GM18868 (cell line): Measurements from ENCODE around the gene PPP1R14C.

Experiments used
- ATAC-seq: cut with Tn5 transposase; IDR thresholded peaks from one replicate; pipeline ENCODE4 v1.9.1; 2021; ENCODE audit warnings: mild to moderate bottlenecking, moderate library complexity; ENCODE audit not compliant: unreplicated experiment

The PPP1R14C gene

DNA sequence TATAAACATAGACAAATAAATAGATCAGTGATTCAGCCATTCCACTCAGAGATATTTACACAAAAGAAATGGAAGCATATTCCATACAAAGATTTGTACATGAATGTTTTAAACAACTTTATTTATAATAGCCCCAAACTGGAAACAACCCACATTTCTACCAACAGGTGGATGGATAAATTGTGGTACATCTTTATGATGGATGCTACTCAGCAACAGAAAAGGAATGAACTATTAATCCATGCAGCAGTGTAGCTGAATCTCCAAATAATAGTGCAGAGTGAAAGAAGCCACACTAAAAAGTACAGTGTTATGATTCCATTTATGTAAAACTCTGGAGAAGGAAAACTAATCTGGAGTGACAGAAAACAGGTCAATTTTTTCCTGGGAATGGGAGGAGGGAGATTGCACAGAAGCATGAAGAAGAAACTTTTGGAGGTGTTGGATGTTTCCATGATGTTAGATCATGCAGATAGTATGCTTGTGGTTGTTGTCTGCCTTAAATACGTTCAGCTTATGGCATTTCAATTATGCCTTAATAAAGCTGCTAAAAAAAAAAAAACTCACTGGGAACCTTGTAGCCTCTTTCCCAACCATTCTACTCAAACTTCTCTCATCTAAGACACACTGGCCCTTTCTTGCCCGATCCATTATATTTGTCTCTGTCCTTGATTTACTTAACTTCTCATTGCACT, 100.9 kb downstream of the PPP1R14C start:
- no peak for ATAC-seq

DNA sequence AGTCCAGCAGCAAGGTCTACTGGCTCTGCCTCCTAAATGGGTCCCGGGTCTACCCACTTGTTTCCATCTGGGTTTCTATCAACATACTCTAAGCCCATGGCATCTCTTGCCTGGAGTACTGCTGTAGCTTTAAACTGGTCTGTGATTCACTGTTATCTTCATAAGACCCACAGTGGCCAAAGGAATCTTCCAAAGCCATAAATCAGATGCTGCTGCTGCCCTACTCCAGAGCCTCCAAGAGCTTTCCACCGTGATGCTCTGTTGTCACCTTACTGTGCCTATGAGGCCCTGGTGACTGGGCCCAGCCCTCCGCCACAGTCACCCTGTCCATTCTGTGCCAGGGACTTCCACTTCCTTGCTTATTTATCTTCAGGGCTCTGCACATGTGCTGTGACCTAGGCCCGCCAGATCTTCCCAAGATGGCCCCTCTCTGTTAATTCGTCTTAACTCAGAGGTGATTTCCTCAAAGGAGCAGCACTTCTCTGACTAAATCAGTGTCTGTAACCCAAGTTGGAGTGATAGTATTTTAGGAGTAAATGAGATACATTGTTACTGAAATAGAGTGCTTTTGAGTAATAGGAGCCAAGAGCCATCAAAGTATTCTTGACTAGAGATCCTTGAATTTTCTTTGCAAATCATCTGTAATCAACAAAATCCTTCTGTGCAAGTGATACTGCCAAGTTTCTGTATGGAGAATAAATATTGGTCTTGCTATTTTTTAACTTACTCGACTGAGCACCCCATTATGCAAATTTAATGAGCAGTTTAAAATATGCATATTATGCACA, 102.5 kb downstream of the PPP1R14C start:
- no peak for ATAC-seq

DNA sequence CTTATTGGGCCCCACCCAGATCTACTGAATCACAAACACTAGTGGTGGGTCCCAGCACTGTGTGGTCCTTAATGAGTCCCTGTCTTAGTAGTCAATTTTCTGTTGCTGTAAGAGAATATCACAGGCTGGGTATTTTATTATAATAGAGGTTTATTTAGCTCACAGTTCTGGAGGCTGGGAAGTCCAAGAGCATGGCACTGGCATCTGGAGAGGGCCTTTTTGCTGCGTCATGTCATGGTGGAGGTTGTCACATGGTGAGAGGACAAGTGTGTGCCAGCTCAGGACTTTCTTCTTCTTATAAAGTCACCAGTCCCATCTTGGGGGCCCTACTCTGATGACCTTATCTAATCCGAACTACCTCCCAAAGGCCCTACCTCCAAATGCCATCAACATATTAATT, 105.0 kb downstream of the PPP1R14C start:
- no peak for ATAC-seq

DNA sequence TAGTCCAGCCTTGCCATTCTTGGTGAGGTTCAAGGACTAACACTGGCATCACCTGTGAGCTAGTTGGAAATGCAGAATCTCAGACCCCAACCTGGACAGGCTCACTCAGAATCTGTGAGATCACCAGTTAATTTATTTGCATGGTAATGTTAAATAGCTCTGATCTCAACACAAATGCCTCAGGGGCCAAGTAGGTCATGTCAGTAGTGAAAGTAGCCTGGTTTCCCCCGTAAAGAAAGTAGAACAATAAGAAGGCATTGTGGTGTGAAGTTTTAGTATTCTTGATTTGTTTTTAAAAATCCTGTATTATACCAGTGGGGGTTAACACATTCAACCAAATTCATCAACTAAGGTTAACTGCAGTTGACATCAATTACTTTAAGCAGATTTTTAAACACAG, 105.5 kb downstream of the PPP1R14C start:
- ATAC-seq: no peak

DNA sequence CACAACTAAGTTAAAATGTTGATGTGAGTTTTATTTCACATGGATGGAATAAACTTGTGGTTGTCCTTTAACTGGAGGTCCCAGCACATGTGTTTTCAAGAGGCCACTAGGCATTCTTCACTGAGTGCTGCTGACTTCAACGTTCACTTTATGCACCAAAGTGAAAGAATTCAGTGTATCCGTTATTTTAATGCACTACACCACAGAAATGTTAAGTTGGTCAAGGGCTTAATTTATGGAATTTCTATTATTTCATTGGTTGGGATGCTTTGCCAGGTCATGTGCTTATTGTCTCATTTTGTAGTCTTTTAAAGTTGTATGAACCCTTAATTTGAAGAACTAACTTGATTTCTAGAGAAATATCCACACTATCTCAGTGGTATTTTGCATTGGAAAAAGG, 106.4 kb downstream of the PPP1R14C start:
- ATAC-seq: no peak

DNA sequence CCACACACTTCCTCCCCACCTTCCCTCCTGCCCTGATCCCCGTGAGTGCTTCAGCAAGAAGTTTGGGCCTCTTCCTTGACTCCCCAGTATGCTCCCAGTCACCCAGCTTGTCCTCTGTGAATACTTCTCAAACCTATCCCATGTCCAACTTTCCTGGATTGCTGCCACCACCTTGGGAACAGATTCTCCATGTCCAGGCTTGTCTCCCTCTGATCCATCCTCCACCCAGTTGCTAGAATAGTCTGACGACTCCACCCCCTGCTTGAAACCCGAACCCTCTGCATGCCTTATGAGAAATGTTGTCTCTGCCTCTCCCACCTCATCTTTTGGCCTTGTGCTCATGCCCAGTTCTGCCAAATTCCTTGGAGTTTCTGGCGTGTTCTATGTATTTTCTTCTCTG, 108.0 kb downstream of the PPP1R14C start:
- no peak for ATAC-seq

DNA sequence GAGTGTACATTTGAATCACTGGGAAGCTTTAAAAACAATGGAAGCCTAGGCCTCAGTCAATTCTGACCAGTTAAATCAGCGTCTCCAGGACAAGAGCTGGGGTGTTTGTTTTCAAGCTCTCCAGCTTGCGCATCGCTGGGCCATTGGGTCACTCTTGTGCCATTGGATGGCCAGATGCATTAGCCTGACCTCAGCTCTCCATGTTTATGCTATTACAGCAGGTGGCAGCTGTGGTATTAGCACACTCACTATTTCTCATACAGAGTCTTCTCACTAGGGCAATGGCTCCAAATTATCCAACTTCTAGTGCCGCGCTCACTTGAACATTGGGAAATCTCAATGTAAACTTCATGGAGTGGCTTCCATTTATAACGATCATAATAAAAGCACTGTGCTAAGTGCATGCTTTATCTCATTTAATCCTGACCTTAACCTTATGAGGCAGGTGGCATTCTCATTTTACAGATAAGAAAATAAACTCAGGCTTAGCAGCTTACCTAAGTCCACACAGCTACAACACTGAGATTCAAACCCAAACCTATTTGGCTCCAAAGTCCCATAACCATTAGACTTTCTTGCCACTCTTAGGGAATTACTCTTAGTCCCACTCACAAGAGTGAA, 108.8 kb downstream of the PPP1R14C start:
- no peak for ATAC-seq

DNA sequence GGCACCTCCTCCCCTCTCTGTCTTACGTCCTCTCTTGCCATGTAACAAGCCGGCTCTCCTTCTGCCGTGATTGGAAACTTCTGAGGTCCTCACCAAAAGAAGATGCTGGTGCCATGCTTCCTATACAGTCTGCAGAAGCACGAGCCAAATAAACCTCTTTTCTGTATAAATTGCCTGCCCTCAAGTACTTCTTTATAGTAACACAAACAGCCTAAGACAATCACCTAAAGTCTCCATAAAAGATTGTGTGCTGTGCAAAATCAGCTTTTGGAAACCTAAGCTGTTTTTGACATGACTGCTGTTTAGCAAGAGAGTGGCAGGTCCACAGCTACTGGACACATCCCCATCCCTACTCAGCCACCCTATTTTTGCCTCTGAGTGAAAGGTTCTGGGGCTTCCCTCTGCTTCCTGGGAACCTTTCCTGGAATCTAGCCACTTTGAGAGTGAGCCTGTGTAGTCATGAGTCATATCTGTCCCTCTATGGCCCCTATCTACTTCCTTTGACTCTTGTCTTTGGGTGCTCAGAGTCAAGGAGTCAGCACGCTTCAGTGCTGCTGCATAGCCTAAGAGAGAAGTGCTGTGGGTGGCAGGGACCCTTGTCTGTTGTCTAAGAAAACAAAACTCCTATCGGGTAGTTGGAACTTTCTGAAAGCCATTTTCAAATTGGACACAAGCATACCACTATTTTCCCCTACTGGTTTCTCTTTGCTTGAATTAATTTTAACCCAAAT, 110.0 kb downstream of the PPP1R14C start:
- ATAC-seq: peak; percentile 50

DNA sequence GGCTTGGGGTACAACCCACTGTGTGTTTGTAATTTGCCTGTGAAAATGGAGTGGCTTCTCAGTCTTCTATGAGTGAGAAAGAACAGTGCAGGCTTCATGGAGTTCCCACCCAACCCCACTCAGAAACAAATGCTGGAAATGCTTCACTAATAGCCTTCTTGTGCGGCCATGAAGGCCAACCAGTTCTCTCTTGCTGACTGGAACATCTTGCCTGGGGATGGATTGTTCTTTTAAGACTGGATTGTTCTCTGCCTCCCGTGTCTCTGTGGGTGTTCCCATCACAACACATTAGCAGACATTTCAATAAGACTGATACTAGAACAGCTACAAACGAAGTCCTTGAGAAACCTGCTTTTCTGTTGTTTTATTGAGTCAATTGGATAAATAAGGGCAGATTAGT, 110.6 kb downstream of the PPP1R14C start:
- no peak for ATAC-seq

DNA sequence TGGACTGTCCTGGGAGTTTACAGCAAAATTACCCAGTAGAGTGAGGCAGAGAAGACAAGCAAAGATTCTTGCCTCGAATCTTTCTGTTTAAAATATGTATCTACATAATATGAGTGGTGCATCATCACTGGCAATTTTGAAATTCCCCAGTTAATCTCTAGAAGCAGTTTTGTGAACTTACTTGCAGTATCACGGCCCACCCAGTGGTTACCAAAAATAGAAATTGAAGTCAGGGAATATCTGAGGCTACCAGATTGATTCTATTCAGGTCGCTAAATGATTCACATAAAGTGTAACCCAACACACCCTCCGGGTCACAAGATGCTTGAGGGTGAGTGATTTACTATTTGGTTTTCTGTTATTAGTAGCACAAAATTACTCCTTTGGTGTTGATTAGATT, 111.9 kb downstream of the PPP1R14C start:
- ATAC-seq: no peak

DNA sequence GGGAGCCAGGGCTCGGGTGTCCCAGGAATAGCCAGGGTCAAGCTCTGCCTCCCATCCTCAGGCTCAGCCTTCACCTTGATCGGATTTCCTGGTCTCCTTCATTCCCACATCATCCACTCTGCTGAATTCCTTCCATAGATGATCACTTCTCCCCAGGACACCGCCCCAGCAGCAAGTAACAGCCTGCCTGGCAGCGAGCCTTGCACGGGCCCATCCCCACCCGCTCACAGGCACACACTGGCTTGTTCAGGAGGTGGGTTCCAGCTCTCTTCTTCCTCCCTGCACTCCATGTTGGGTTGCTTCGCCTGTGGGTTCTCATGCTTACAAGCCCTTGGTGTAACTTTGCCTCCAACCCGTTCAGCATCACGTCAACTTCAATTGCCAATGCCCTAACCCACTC, 113.0 kb downstream of the PPP1R14C start:
- ATAC-seq: no peak

DNA sequence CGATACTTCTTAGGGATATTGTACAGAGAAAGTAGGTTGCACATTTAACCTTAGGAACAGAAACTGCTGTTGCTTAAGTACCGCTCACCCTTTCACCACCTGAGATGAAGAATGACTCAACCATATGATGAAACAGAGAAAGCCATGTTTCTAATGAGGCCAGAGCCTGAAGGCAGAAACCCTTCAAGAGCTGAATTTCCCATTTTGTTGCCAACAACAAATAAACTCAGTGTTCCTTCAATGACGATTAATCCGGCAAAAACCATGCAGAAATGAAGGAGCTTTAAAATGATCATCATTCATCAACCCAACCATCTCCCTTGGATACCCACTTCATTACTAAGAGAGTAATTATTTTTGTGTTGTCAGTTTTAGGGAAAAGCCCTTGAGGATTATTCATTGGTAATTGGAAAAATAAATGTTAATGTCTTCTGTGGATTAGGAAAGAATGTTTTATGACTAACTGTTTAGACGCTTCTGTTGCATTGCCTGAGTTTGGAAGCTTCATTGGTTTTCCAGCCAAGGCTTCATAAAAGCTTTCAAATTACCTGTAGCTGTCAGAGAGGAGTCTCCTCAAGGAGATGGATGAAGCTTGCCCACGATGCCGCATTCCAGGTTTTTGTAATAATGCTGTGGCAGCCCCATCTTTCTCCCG, 113.9 kb downstream of the PPP1R14C start:
- ATAC-seq: no peak

DNA sequence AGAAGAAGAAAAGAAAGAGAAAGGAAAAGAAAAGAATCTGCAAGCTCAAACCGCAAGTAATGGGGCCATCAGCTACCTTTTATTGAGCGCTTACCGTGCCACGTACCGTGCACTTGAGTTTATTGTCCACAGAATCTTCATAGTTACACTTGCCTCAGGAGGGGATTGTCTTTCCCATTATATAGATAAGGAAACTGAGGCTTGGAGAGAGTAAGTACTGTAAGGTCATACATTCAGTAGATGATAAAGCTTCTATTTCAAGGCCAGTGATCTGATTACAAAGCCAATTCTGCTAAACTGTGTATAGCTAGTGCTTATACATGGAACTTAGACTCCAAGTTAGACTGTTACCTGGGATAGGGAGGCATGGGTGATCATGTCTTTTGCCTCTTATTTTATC, 115.5 kb downstream of the PPP1R14C start:
- no peak for ATAC-seq

DNA sequence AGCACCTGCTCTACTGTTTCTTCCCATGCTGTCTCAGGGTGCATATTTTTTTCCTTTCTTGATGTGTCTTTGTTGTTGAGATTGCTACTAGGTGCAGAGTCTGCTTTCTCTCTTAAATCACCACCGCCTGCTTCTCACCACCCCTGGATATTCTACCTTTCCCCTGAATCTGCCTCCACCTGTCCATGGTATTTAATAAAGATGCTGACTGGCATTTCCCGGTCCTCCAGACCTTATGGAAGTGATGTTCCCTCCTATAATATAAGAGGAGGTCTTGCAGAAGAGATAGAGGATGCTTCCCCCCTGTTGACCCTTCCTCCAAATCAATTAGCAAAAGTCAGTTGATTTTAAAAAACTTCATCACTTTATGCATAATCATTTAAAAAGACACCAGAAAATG, 118.1 kb downstream of the PPP1R14C start:
- no peak for ATAC-seq

DNA sequence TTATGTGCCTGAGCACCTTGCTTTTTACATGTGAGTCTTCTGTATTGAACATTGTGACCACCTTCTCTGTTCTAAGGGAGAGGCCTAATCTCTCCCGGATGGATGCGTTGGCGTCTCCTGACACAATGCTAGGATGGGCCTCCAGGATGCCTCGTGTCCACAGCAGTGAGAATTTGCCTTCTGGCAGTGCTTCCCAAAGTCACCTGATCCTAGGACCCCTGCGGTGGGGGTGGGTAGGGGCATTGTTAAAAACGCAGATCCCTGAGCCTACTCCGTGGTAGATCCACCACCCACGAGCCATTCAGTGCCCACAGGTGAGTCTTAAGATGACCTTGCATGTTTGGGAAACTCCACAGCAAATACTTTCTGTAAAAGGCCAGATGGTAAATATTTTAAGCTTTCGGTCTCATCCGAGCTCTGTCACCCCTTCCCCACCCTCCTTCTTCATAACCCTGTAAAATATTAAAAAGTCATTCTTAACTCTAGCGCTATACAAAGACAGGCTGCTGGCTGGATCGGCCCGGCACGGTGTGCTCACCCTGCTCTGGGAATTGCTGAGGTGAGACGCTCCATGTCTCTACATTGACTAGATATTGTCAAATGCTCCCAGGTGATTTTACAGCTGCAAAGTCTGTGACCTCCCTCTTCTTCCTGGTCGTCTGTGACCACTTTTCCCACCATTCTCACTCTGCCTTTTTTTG, 119.3 kb downstream of the PPP1R14C start:
- no peak for ATAC-seq

DNA sequence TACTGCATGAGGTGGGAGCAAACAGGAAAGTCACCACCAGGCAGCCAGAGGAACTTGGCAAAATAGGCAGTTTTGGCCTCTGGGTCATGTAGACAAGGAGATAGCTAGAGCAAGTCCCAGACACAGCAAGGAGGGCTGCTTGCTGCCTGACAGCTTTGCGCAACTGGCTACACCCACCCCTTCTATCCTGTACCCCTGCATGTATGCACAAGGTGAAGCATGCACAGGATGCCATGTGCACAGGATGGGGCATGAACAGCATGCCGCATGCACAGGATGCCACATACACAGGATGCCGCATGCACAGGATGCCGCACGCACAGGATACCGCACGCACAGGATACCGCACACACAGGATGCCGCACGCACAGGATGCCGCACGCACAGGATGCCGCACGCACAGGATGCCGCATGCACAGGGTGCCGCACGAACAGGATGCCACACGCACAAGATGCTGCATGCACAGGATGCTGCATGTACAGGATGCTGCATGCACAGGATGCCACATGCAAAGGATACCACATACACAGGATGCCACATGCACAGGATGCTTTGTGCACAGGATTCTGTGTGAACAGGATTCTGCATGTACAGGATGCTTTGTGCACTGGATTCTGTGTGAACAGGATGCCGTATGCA, 121.0 kb downstream of the PPP1R14C start:
- no peak for ATAC-seq

DNA sequence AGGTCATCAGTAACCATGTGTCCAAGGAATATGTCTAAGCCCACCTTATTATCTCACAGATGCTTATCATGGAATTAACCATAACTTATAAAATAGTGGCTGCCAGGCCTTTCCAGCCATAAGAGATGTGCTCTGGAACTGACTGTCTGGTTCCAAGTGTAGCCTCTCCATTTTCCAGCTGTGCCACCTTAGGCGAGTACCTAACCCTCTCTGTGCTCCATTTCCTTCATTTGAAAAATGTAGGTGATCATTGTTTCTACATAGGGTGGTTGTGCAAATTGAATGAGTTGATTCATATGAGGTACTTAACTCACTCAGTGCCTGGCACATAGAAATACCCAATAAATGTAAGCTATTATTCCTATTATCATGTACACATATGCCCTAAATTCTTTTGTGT, 123.5 kb downstream of the PPP1R14C start:
- no peak for ATAC-seq

DNA sequence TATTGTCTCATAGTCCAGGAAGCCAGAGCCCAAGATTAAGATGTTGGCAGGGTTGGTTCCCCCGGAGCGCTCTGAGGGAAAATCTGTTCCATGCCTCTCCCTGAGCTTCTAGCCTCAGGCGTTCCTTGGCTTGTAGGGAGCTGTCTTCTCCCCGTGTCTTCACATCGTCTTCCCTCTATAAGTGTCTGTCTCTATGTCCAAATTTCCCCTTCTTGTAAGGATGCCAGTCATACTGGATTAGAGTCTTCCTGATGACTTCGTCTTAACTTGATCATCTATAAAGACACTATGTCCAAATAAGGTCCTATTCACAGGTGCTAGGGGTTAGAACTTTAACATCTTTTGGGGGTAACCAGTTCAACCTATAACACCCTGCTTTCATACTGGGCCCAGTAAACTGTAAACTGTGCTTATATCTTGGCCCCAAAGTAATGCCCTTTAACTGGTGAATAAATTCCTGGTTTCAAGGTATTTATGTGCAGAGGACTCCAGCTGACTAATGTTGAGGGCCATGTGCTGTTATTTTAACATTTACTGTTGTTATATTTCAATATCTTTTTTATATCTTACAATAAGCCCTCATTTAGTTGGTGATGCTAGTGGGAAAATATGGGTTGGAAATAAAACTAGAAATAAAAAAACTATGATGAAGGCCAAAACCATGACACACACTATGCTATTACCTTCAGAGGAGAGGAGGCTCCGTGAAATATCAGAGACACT, 124.3 kb downstream of the PPP1R14C start:
- ATAC-seq: no peak
